Activated B cell treated with CpG ODN at 0.5 μM for 24 hours (primary cell): ENCODE data around the gene PLCB2. TPM values are rescaled to one million over a fixed set of nuclear protein-coding genes. Genes with fewer than 3 reads are reported as not detected.

ENCODE experiments used
- ATAC-seq: fragments of 200-7000 bp; cut with Tn5 transposase; one replicate; pipeline ENCODE4 v1.10.0; 2021; ENCODE audit warnings: low read depth, mild to moderate bottlenecking, moderate library complexity
- CTCF ChIA-PET: fragments of 350-600 bp; sonication (Branson Sonifier 250); formaldehyde crosslinking; loops from one replicate; lab custom pipeline; 2021; ENCODE audit warnings: antibody characterized with exemption; lab: Charles Lee
- POLR2A ChIA-PET: fragments of 350-600 bp; sonication (Branson Sonifier 250); formaldehyde crosslinking; loops from one replicate; lab custom pipeline; 2021; ENCODE audit warnings: antibody characterized with exemption; lab: Charles Lee
- DNase-seq: peaks from one replicate; pipeline ENCODE4 v3.0.0; 2022
- H3K27ac Mint-ChIP-seq: one replicate; pipeline ENCODE4 v1.8.0; 2020; ENCODE audit warnings: mixed read lengths
- H3K27me3 Mint-ChIP-seq: one replicate; pipeline ENCODE4 v1.8.0; 2021; ENCODE audit warnings: mixed read lengths
- H3K36me3 Mint-ChIP-seq: one replicate; pipeline ENCODE4 v1.8.0; 2021; ENCODE audit warnings: low read depth, mixed read lengths
- H3K4me1 Mint-ChIP-seq: one replicate; pipeline ENCODE4 v1.8.0; 2021; ENCODE audit warnings: mixed read lengths
- H3K4me3 Mint-ChIP-seq: one replicate; pipeline ENCODE4 v1.8.0; 2020; ENCODE audit warnings: mild to moderate bottlenecking, mixed read lengths
- H3K9me3 Mint-ChIP-seq: one replicate; pipeline ENCODE4 v1.8.0; 2020; ENCODE audit warnings: mixed read lengths
- intact Hi-C: fragments of 100-400 bp; cut with micrococcal nuclease; formaldehyde crosslinking; loops from one replicate; pipeline ENCODE4 v1.15.1; 2024
- total RNA-seq: library from RNA; stranded (reverse); gene quantifications from 2 replicates; pipeline ENCODE4 v1.2.3, GENCODE V29; 2022
- TF ChIP-seq, protein P1 (sequence below): fragments of 200-600 bp; IDR thresholded peaks from one replicate; pipeline ENCODE4 v1.8.0; 2022; ENCODE audit warnings: antibody characterized with exemption, mild to moderate bottlenecking

Gene PLCB2
- total RNA-seq, 1 donor from 2014 or later, result 126 TPM

GRCh38 chr15:40242213-40242599, 65.5 kb downstream of the PLCB2 start:
- CTCF ChIA-PET, result no interaction called here
- no peak overlapping the region for H3K27ac Mint-ChIP-seq

DNA sequence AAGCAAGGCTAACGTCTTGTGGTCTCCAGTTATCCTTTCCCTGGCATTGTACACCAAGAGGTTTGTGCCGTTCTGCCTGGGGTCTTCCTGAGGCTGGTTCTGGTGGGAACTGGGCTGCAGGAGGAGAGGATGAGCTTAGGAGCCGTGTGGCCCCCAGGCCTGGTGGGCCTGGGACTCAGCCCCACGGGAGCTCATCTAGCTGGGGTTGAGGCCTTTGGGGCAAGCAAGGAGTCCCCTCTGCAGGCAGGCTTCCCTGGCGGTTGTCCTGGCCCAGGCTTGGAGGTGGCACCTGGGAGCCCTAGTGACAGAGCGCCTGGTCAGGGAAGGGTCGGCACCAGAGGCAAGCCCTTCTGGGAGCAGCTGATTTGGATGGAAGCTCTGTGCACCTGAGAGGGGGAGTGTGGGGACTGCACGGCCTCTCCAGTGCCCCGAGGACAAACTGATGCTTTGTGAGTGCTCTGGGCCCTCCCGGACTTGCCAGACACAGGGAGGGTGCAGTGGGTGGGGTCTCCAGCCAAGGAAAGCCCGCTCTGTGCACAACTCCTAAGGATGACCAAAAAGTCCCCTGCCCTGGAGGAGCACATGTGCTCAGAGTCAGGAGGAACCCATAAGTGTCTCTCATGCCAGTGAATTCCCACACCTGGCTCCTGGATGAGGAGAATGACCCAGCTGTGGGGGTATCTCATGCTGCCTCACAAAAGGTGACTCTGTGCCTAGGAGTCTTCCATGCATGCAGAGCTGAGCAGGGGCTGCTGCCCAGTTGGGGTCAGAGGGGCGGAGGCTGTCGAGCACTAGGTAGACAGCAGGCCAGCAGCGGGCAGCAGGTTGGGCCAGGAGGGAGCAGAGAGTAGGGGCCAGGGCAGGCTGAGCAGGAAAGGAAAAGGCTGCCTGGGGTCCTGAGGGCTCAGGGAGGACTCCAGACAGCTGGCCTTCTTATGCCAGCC, 66.2 kb downstream of the PLCB2 start:
- POLR2A ChIA-PET, result interaction anchor here (1.1 kb wide), 1 partner anchor 17 kb away, joined by 3 read pairs; no protein-coding TSS in a partner anchor
- Mint-ChIP-seq H3K9me3 (no peaks in the 10 kb centered on the region), H3K4me3 (no peak overlapping the region), H3K4me1 (peaks cover 18% of the 10 kb centered on the region), H3K27ac (no peak overlapping the region), H3K27me3 (peaks cover 12% of the 10 kb centered on the region), H3K36me3 (no peaks in the 10 kb centered on the region)
- TF ChIP-seq, protein P1, sequence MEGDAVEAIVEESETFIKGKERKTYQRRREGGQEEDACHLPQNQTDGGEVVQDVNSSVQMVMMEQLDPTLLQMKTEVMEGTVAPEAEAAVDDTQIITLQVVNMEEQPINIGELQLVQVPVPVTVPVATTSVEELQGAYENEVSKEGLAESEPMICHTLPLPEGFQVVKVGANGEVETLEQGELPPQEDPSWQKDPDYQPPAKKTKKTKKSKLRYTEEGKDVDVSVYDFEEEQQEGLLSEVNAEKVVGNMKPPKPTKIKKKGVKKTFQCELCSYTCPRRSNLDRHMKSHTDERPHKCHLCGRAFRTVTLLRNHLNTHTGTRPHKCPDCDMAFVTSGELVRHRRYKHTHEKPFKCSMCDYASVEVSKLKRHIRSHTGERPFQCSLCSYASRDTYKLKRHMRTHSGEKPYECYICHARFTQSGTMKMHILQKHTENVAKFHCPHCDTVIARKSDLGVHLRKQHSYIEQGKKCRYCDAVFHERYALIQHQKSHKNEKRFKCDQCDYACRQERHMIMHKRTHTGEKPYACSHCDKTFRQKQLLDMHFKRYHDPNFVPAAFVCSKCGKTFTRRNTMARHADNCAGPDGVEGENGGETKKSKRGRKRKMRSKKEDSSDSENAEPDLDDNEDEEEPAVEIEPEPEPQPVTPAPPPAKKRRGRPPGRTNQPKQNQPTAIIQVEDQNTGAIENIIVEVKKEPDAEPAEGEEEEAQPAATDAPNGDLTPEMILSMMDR, result no peak
- DNase-seq (no peak), ATAC-seq (no peak)
- CTCF ChIA-PET, result no interaction called here
- intact Hi-C loops, result no loop called here

More at GRCh38 chr15:40242213-40242599, 65.5 kb downstream of the PLCB2 start:
- H3K9me3 Mint-ChIP-seq, result no peaks in the 10 kb centered on the region
- DNase-seq, result no peak
- no peak overlapping the region for H3K4me3 Mint-ChIP-seq
- ATAC-seq, result no peak
- peaks cover 12% of the 10 kb centered on the region for H3K27me3 Mint-ChIP-seq
- no peaks in the 10 kb centered on the region for H3K36me3 Mint-ChIP-seq
- POLR2A ChIA-PET, result no interaction called here
- intact Hi-C loops, result no loop called here
- peaks cover 18% of the 10 kb centered on the region for H3K4me1 Mint-ChIP-seq
- TF ChIP-seq, protein P1, result no peak

GRCh38 chr15:40240619-40241221, 67.0 kb downstream of the PLCB2 start:
- Mint-ChIP-seq H3K36me3 (no peaks in the 10 kb centered on the region), H3K27ac (no peak overlapping the region), H3K27me3 (peaks cover 12% of the 10 kb centered on the region), H3K4me1 (peaks cover 22% of the 10 kb centered on the region), H3K9me3 (no peaks in the 10 kb centered on the region), H3K4me3 (no peak overlapping the region)
- ChIA-PET CTCF (interaction anchor here (1.1 kb wide), 1 partner anchor 23 kb away, joined by 3 read pairs; no protein-coding TSS in a partner anchor), POLR2A (interaction anchor here (0.5 to 1.1 kb wide), 3 partner anchors 18 to 201 kb away, joined by 3 to 9 read pairs (median 7); no protein-coding TSS in a partner anchor)
- TF ChIP-seq, protein P1, result no peak
- intact Hi-C loops, result no loop called here
- DNase-seq (no peak), ATAC-seq (no peak)

DNA sequence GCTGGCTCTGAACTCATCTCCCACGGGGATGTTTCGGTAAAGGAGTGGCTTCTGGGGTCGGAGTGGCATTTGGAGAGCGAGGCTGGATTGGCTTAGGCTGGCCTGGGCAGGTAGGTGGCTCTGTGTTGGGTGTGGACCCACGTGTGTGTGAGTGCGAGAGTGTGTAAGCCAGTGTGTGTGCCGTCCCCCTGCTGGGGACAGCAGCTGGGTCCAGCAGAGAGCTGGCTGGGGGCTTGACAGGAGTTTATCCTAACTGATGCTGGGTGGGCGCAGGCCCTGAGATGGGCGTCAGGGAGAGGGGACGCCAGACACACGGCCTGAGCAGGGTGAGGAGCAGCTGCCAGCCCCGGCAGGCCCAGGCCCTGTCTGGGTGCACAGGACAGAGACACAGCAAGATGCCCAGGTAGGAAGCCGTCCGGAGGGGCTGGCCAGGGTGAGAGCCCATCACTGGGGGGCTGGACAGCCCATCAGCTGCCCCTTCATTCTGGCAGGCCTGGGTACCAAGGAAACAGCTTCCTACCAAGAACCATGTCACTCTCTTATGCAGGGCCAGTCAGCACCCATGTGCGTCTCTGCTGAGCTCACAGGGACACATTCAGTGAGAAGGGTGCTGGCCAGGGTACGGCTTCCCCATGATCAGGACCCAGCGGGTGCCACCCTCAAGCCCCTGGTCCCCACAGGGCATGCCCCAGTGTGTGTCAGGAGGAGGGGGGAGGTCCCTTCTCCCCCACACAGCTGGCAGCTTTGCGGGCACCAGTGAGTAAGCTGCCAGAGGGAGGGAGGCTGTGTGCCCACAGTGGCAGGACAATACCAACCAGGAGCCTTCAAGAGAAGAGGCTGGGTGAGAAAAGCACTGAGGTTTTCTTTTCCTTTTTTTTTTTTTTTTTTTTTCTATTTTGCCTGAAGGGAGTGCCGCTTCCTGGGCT, 67.8 kb downstream of the PLCB2 start:
- TF ChIP-seq, protein P1, result no peak

More for the DNA sequence above, 67.8 kb downstream of the PLCB2 start:
- Mint-ChIP-seq H3K36me3 (no peaks in the 10 kb centered on the region), H3K9me3 (no peaks in the 10 kb centered on the region), H3K27ac (no peak overlapping the region), H3K4me1 (peaks cover 30% of the 10 kb centered on the region), H3K27me3 (peaks cover 12% of the 10 kb centered on the region), H3K4me3 (no peak overlapping the region)
- DNase-seq (no peak), ATAC-seq (no peak)
- ChIA-PET POLR2A (interaction anchor here (0.5 to 1.4 kb wide), 7 partner anchors 9 to 200 kb away, joined by 3 to 9 read pairs (median 3); no protein-coding TSS in a partner anchor), CTCF (interaction anchor here (0.7 to 2.3 kb wide), 3 partner anchors 22 to 57 kb away, joined by 3 to 10 read pairs (median 3); no protein-coding TSS in a partner anchor)
- intact Hi-C loops, result loop anchor here (5.0 kb wide), 1 partner anchor 32 kb away; no protein-coding TSS in a partner anchor
